DOHH2 (cell line): ENCODE results near the gene PDE4D.

Experiments
- CTCF ChIP-seq: fragments of 200-600 bp; sonication (generic); IDR thresholded peaks from one replicate; pipeline ENCODE4 v1.5.1; 2014; ENCODE audit warnings: antibody characterized with exemption, mild to moderate bottlenecking, low read depth, low read length; ENCODE audit not compliant: poor library complexity, severe bottlenecking
- EZH2phosphoT487 ChIP-seq: fragments of 200-600 bp; sonication (generic); IDR thresholded peaks from 2 replicates; pipeline ENCODE4 v1.6.1; 2017; ENCODE audit warnings: borderline replicate concordance, mild to moderate bottlenecking, antibody characterized with exemption, low read length, moderate library complexity, mixed read lengths

GRCh38 chr5:59125011-59125961, 768.2 kb downstream of the PDE4D start:
- TF ChIP-seq CTCF = no peak
- TF ChIP-seq EZH2phosphoT487 = no peak
